HEK293 (cell line): ENCODE measurements around the gene TBC1D14.

Experiments
- CTCF ChIP-seq: fragments of 450-650 bp; formaldehyde crosslinking; IDR thresholded peaks from 2 replicates; pipeline ENCODE4 v1.5.1; 2016; ENCODE audit warnings: missing biosample characterization, missing genetic modification characterization
- GLI4 ChIP-seq: fragments of 450-650 bp; formaldehyde crosslinking; IDR thresholded peaks from 2 replicates; pipeline ENCODE4 v1.5.1; 2016; ENCODE audit warnings: missing biosample characterization, missing genetic modification characterization
- GLIS2 ChIP-seq: fragments of 450-650 bp; formaldehyde crosslinking; IDR thresholded peaks from 2 replicates; pipeline ENCODE4 v1.5.1; 2016; ENCODE audit warnings: missing biosample characterization, missing genetic modification characterization
- ZBTB26 ChIP-seq: fragments of 450-650 bp; formaldehyde crosslinking; optimal IDR thresholded peaks from 2 replicates; pipeline ENCODE3; 2016; ENCODE audit warnings: missing biosample characterization, mild to moderate bottlenecking, missing genetic modification characterization
- ZNF10 ChIP-seq: fragments of 450-650 bp; formaldehyde crosslinking; IDR thresholded peaks from 2 replicates; pipeline ENCODE4 v1.5.1; 2017; ENCODE audit warnings: missing biosample characterization, missing genetic modification characterization
- ZNF221 ChIP-seq: fragments of 450-650 bp; formaldehyde crosslinking; IDR thresholded peaks from 2 replicates; pipeline ENCODE4 v1.5.1; 2017; ENCODE audit warnings: missing biosample characterization, missing genetic modification characterization, borderline replicate concordance
- ZNF311 ChIP-seq: fragments of 450-650 bp; formaldehyde crosslinking; IDR thresholded peaks from 2 replicates; pipeline ENCODE4 v1.5.1; 2017; ENCODE audit warnings: missing biosample characterization, missing genetic modification characterization, borderline replicate concordance
- ZNF394 ChIP-seq: fragments of 450-650 bp; formaldehyde crosslinking; IDR thresholded peaks from 2 replicates; pipeline ENCODE4 v1.5.1; 2016; ENCODE audit warnings: missing biosample characterization, missing genetic modification characterization, mild to moderate bottlenecking, moderate library complexity, borderline replicate concordance
- ZNF514 ChIP-seq: fragments of 450-650 bp; formaldehyde crosslinking; IDR thresholded peaks from 2 replicates; pipeline ENCODE4 v1.5.1; 2016; ENCODE audit warnings: missing biosample characterization, missing genetic modification characterization
- ZNF701 ChIP-seq: fragments of 450-650 bp; formaldehyde crosslinking; IDR thresholded peaks from 2 replicates; pipeline ENCODE4 v1.5.1; 2016; ENCODE audit warnings: missing biosample characterization, missing genetic modification characterization
- ZNF776 ChIP-seq: fragments of 450-650 bp; formaldehyde crosslinking; IDR thresholded peaks from 2 replicates; pipeline ENCODE4 v1.5.0; 2017; ENCODE audit warnings: missing biosample characterization, missing genetic modification characterization, borderline replicate concordance

DNA sequence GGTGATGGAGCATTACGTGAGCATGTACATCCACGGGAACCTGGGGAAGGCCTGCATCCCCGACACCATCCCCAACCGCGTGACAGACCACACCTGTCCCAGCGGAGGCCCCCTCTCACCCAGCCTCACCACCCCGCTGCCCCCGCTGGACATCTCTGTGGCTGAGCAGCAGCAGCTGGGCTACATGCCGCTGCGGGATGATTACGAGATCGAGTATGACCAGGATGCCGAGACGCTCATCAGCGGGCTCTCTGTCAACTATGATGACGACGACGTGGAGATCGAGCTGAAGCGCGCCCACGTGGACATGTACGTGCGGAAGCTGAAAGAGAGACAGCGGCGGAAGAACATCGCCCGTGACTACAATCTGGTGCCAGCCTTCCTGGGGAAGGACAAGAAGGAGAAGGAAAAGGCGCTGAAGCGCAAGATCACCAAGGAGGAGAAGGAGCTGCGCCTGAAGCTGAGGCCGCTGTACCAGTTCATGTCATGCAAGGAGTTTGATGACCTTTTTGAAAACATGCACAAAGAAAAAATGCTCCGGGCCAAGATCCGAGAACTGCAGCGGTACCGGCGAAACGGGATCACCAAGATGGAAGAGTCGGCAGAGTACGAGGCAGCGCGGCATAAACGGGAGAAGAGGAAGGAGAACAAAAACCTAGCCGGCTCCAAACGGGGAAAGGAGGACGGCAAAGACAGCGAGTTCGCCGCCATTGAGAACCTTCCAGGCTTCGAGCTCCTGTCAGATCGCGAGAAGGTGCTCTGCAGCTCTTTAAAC is 144.7 kb downstream of the TBC1D14 start:
- TF ChIP-seq CTCF (tag by site-specific recombination) = no peak
- no peak for TF ChIP-seq ZNF311
- TF ChIP-seq ZNF776 (tag by site-specific recombination) = no peak
- no peak for TF ChIP-seq ZNF701 (tag by site-specific recombination)
- TF ChIP-seq ZNF394 (tag by site-specific recombination) = no peak
- TF ChIP-seq GLI4 (tag by site-specific recombination) = no peak
- TF ChIP-seq ZBTB26 (tag by site-specific recombination) = no peak
- no peak for TF ChIP-seq ZNF221
- no peak for TF ChIP-seq ZNF10 (tag by site-specific recombination)
- TF ChIP-seq GLIS2 = no peak
- no peak for TF ChIP-seq ZNF514 (tag by site-specific recombination)
